GM12891 (cell line): Measurements from ENCODE around the gene PTGFRN.
A peak's percentile ranks its signal among the peaks of the same experiment; 100 is the strongest.

Source experiments
- DNase-seq: peaks from one replicate; pipeline ENCODE4 v3.0.0; 2011; ENCODE audit warnings: low spot score; ENCODE audit not compliant: insufficient read length
- FAIRE-seq: peaks from 2 replicates; lab custom pipeline; 2011; peaks lifted over from hg19 to GRCh38; lab: Jason Lieb, UNC
- PAX5 ChIP-seq: IDR thresholded peaks from 2 replicates; pipeline ENCODE4 v1.6.1; 2011; ENCODE audit warnings: low read length, moderate library complexity, mild to moderate bottlenecking; ENCODE audit not compliant: insufficient read depth, severe bottlenecking
- POLR2A ChIP-seq: IDR thresholded peaks from 2 replicates; pipeline ENCODE4 v1.6.1; 2011; ENCODE audit warnings: low read depth, low read length, control low read depth
- POLR2AphosphoS5 ChIP-seq: IDR thresholded peaks from 2 replicates; pipeline ENCODE4 v1.6.1; 2011; ENCODE audit warnings: low read depth, low read length, control low read depth
- POU2F2 ChIP-seq: IDR thresholded peaks from 2 replicates; pipeline ENCODE4 v1.6.1; 2011; ENCODE audit warnings: low read depth, mild to moderate bottlenecking, control low read depth, low read length, moderate library complexity
- SPI1 ChIP-seq: IDR thresholded peaks from 2 replicates; pipeline ENCODE4 v1.6.1; 2011; ENCODE audit warnings: low read depth, low read length, control low read depth
- TAF1 ChIP-seq: IDR thresholded peaks from 2 replicates; pipeline ENCODE4 v1.6.1; 2011; ENCODE audit warnings: low read depth, low read length, control low read depth

Gene PTGFRN

GRCh38 chr1:116990612-116991151 lies 81.0 kb downstream of the PTGFRN start:
- FAIRE-seq (no peak), DNase-seq (no peak)
- TF ChIP-seq TAF1 (no peak), POU2F2 (no peak), PAX5 (no peak), POLR2AphosphoS5 (no peak), POLR2A (no peak), SPI1 (no peak)

- DNase-seq (no peak), FAIRE-seq (no peak)
- TF ChIP-seq PAX5 (no peak), POU2F2 (no peak), POLR2A (no peak), TAF1 (no peak), SPI1 (no peak), POLR2AphosphoS5 (no peak)
These were observed 81.6 kb downstream of the PTGFRN start for GRCh38 chr1:116991171-116991845.

- FAIRE-seq = no peak
- TF ChIP-seq POLR2A (no peak), PAX5 (no peak), POLR2AphosphoS5 (no peak), SPI1 (no peak), TAF1 (no peak), POU2F2 (no peak)
- no peak for DNase-seq
These were observed 82.2 kb downstream of the PTGFRN start for GRCh38 chr1:116991918-116992317.

GRCh38 chr1:116993286-116993685 lies 83.6 kb downstream of the PTGFRN start:
- FAIRE-seq = no peak
- DNase-seq = no peak

GRCh38 chr1:116994411-116994810 lies 84.7 kb downstream of the PTGFRN start:
- TF ChIP-seq PAX5 (no peak), POU2F2 (no peak), POLR2A (no peak), TAF1 (no peak)
- FAIRE-seq = no peak

More at GRCh38 chr1:116993286-116993685, 83.6 kb downstream of the PTGFRN start:
- no peak for TF ChIP-seq POLR2AphosphoS5
- no peak for TF ChIP-seq POLR2A
- TF ChIP-seq PAX5 = no peak
- no peak for TF ChIP-seq SPI1
- TF ChIP-seq POU2F2 = no peak

GRCh38 chr1:116997066-116997465 lies 87.3 kb downstream of the PTGFRN start:
- FAIRE-seq = no peak
- no peak for DNase-seq
- TF ChIP-seq POLR2AphosphoS5 (no peak), SPI1 (no peak), POLR2A (no peak), POU2F2 (no peak), PAX5 (no peak), TAF1 (no peak)

More at GRCh38 chr1:116994411-116994810, 84.7 kb downstream of the PTGFRN start:
- DNase-seq = no peak

GRCh38 chr1:116997636-116998035 lies 87.9 kb downstream of the PTGFRN start:
- TF ChIP-seq TAF1 = no peak
- no peak for TF ChIP-seq POU2F2
- no peak for TF ChIP-seq POLR2A
- TF ChIP-seq POLR2AphosphoS5 = no peak
- no peak for TF ChIP-seq PAX5
- TF ChIP-seq SPI1 = no peak
- DNase-seq (no peak), FAIRE-seq (no peak)

- TF ChIP-seq PAX5 (no peak), POLR2AphosphoS5 (no peak), TAF1 (no peak), SPI1 (no peak), POLR2A (no peak), POU2F2 (no peak)
- FAIRE-seq (peak; percentile 76), DNase-seq (no peak)
These were observed 89.9 kb downstream of the PTGFRN start for GRCh38 chr1:116999596-116999995.

GRCh38 chr1:117000142-117000541 lies 90.4 kb downstream of the PTGFRN start:
- FAIRE-seq (peak; percentile 16), DNase-seq (no peak)
- TF ChIP-seq TAF1 = no peak
- no peak for TF ChIP-seq POLR2AphosphoS5
- TF ChIP-seq SPI1 = no peak
- TF ChIP-seq POLR2A = no peak
- no peak for TF ChIP-seq POU2F2
- no peak for TF ChIP-seq PAX5
